SIG-M5 (cell line): ENCODE measurements around the gene REXO4.
"Not testable (repeated sequence)": the region's sequence is repeated elsewhere in the genome, so short reads cannot be mapped to it uniquely, and the experiment has no call there.

Source experiments
- DNase-seq: peaks from one replicate; lab custom pipeline; 2025; lab: John Stamatoyannopoulos, UW

Gene REXO4

GRCh38 chr9:133387680-133388079 is 30.1 kb downstream of the REXO4 start:
- no peak for DNase-seq

GRCh38 chr9:133386338-133386737 is 31.5 kb downstream of the REXO4 start:
- DNase-seq = no peak

GRCh38 chr9:133385452-133385851 is 32.4 kb downstream of the REXO4 start:
- DNase-seq = no peak

- no peak for DNase-seq
Observed at GRCh38 chr9:133384736-133385321, 33.0 kb downstream of the REXO4 start.

GRCh38 chr9:133383438-133383837 is 34.4 kb downstream of the REXO4 start:
- DNase-seq = no peak

- no peak for DNase-seq
Observed at GRCh38 chr9:133382507-133383141, 35.2 kb downstream of the REXO4 start.

GRCh38 chr9:133380734-133381133 is 37.1 kb downstream of the REXO4 start:
- no peak for DNase-seq

- DNase-seq = no peak
Observed at GRCh38 chr9:133379153-133380086, 38.4 kb downstream of the REXO4 start.

GRCh38 chr9:133378408-133378962 is 39.3 kb downstream of the REXO4 start:
- DNase-seq = no peak

- no peak for DNase-seq
Observed at GRCh38 chr9:133377721-133378216, 40.0 kb downstream of the REXO4 start.

GRCh38 chr9:133377280-133377679 is 40.5 kb downstream of the REXO4 start:
- DNase-seq = not testable (repeated sequence)

GRCh38 chr9:133375724-133376654 is 41.8 kb downstream of the REXO4 start, which contains the start of the genes STKLD1 and SURF4:
Gene STKLD1 (plus strand): TSS chr9:133376366. CDS start chr9:133376474, 108 bp downstream.
Gene SURF4 (minus strand): TSS chr9:133376060. CDS start chr9:133375969, 91 bp downstream.
- peak; percentile 62 for DNase-seq

- DNase-seq = no peak
Observed at GRCh38 chr9:133375116-133375723, 42.6 kb downstream of the REXO4 start.

GRCh38 chr9:133374612-133375115 is 43.1 kb downstream of the REXO4 start:
- DNase-seq = peak; percentile 64

GRCh38 chr9:133372144-133372543 is 45.7 kb downstream of the REXO4 start:
- no peak for DNase-seq

GRCh38 chr9:133371261-133371711 is 46.5 kb downstream of the REXO4 start:
- DNase-seq = no peak

- no peak for DNase-seq
Observed at GRCh38 chr9:133370685-133371084, 47.1 kb downstream of the REXO4 start.

GRCh38 chr9:133369933-133370332 is 47.9 kb downstream of the REXO4 start:
- DNase-seq = no peak

- no peak for DNase-seq
Observed at GRCh38 chr9:133369422-133369821, 48.4 kb downstream of the REXO4 start.

GRCh38 chr9:133368249-133368881 is 49.4 kb downstream of the REXO4 start:
- DNase-seq = no peak
